Measurements from ENCODE around the gene ARMC3.

The ARMC3 gene

DNA sequence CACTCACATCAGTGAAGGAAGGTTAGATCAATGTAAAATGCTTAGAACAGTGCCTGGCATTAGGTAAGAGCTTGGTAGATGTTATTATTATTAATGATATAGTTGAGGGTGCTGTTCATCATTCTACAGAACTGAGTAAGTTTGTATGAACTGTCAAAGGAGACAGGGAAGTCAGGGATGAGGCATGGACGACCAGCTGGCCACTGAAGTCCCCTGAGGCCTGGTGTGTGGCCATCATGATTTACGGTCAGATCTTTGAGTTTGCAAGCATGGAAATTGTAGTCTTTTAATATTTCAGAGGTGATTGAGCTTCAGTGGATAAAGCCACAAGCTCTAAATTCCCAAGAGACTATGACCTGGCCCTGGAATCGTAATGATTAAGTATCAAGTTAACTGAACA is 6.9 kb downstream of the ARMC3 start:
- TF ChIP-seq CTCF (IDR thresholded peaks at IDR 0.05) = no peak

- TF ChIP-seq CTCF (IDR thresholded peaks at IDR 0.05) = no peak
Observed at GRCh38 chr10:22942437-22942836, 14.6 kb downstream of the ARMC3 start.

GRCh38 chr10:22945934-22946673 is 18.3 kb downstream of the ARMC3 start:
- no peak for TF ChIP-seq CTCF (IDR thresholded peaks at IDR 0.05)

- TF ChIP-seq CTCF (IDR thresholded peaks at IDR 0.05) = no peak
Observed at GRCh38 chr10:22954970-22955369, 27.1 kb downstream of the ARMC3 start.

GRCh38 chr10:22958338-22958737 is 30.5 kb downstream of the ARMC3 start:
- TF ChIP-seq CTCF (IDR thresholded peaks at IDR 0.05) = no peak

- TF ChIP-seq CTCF (IDR thresholded peaks at IDR 0.05) = no peak
Observed at GRCh38 chr10:22959292-22959691, 31.4 kb downstream of the ARMC3 start.

DNA sequence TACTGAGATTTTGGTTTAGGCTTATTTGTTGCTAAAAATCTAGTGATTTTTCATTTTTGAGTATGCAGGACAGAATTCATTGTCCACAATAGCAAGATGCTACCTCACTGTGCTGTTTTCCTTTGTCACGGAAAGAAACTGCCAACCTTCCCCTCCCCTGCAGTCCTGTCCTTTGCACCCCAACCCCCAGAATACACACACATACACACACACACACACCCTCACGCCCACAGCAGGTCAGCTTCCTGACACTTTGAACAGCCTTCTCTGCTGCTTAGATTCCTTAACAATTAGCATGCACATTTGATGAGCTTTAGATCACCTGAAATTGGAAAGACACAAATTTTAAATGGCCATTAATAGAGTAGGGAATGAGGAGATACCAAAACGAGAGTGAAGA is 32.1 kb downstream of the ARMC3 start:
- no peak for TF ChIP-seq CTCF (IDR thresholded peaks at IDR 0.05)

DNA sequence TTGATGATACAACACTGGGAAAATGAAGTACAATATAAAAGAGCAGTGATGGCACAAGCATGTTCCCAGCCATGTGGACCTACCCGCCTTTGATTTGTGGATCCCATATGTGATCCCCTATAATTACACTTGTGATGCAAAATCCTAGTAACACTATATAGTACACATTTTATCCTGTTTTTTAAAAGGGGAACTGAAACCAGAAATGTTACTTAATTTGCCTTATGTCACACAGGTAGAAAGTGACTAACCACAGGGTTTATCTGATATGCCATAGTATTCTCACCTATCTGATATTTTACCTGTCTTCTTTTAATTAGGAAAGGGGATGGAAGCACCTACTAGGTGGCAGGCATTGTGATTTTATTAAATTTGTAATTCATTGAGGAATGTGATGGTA is 35.0 kb downstream of the ARMC3 start:
- no peak for TF ChIP-seq CTCF (IDR thresholded peaks at IDR 0.05)

Measured in LNCAP (cell line).